Hematopoietic multipotent progenitor cell (in vitro differentiated cells): ENCODE results near the gene USP9X. TPM values are rescaled to one million over a fixed set of nuclear protein-coding genes. Genes with fewer than 3 reads are reported as not detected.
"Not testable (repeated sequence)": the region's sequence is repeated elsewhere in the genome, so short reads cannot be mapped to it uniquely, and the experiment has no call there.

ENCODE experiments used
- DNase-seq, 3 donors: peaks; one replicate each; pipeline ENCODE4 v3.0.0-alpha.2; 2011 to 2015; ENCODE audit warnings: low read depth in 2 of 3, low spot score in 2 of 3
- total RNA-seq: library from RNA; depleted of rRNA; stranded (reverse); fragments of >200 nt; gene quantifications from one replicate; pipeline ENCODE4 v1.2.3, GENCODE V29; 2012

The USP9X gene
- total RNA-seq, 1 donor, result 45.8 TPM

DNA sequence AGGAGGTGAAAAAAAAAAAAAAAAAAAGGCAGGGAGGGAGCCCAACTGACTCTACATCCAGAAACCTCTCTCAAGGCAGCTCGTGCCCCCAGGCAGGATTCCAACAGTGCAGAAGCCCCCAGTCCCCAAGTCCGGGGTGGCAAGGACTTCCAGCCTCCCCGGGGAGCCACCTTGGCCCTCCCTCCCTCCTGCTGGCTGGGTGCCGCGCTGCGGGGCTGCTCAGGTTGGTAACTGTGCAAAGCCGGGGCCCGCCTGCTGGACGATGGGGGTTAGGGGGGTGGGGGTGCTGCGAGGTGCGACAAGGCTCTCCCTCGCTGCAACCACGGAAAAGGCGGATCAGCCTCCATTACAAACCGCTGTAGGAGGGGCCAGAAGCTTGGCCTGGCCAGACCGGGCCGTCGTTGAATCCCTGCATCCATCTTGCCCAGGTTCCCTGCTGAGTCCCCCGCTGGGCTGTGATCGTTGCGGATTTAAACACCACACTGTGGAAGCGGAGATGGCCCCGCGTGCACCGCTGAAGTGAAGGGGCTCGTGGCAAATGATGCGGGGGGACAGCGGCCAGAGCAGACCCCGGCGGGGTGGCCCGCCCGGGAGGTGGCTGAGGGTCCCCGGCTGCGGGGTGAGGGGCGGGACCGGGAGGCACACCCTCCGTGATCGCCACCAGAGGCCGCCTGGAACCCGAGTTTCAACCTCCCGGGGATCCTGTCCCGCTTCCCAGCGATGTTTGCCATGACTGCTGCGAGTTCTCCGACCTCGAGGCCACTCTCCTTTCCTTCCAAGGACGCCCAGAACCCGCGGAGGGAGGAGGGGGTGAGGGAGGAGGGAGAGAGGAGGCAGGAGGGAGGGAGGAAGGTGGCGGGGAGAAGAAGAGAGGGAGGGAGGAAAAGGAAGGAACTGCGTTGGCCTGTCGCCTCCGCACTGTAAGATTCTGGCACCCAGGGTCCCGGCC is 190.7 kb downstream of the USP9X start:
- DNase-seq, result peak; percentile 14 to 73 (median 55)

DNA sequence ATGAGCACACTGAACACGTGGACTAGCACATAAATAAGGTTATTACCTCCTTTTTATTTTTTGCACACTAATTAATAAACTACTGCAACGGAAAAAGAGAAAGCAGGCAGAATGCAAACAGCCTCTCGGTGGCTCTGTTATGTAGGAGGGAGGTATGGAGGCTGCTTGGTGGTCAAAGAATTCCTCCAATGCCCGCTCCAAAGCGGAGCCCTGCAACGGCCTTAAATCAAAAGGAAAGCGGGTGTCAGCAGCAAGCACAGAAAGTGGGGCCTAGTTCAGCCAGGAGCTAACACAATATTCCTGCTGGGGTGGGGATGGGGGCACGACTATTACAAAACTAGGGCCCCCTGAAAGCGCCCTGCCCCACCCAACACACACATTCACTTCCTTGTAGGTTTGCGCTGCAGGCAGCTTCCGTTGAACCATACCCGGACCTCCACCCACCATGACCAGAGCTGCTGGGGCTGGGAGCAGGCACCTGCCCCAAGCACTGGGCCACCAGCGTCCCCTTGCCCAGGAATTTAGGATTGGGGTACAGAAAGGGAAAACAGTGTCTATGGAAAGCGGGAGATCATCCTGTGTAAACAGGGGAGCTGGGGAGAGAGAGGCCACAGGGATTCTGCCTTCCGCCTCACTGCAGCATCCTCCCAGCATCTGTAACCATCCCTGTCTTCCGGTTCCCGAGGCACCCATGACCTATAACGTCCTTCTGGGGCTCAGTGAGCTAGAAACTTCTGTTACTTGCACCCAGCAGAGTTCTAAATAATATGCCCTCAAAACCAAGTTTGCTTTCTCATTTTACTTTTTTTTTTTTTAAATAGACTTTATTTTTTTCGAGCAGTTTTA is 191.6 kb downstream of the USP9X start:
- peak in 1 of 3 donors; percentile 14 for DNase-seq

DNA sequence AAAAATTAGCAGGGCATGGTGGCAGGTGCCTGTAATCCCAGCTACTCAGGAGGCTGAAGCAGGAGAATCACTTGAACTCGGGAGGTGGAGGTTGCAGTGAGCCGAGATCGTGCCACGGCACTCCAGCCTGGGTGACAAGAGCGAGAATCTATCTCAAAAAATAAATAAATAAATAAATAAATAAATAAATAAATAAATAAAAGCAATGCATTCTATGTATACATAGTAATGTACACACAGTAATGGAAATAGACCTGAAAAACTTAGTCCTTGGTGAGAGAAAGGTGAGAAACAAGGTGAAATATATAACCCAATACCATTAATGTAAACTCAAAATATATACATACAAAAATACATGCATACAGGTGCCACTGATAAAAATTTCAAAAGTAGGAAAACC is 197.1 kb downstream of the USP9X start:
- DNase-seq, result not testable (repeated sequence)

DNA sequence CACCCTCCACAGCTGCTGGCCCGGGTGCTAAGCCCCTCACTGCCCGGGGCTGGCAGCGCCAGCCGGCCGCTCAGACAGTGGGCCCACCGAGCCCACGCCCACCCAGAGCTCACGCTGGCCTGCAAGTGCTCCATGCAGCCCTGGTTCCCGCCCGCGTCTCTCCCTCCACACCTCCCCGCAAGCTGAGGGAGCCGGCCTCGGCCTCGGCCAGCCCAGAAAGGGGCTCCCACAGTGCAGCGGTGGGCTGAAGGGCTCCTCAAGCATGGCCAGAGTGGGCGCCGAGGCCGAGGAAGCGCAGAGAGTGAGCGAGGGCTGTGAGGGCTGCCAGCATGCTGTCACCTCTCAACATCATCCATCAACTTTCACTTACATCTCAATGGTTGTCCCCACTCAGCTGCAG is 200.7 kb downstream of the USP9X start:
- not testable (repeated sequence) for DNase-seq

Other genes with a start within 250 kb of the USP9X start
- gene DDX3X, start 248.7 kb downstream of the USP9X start, total RNA-seq, result 157 TPM